Measurements from ENCODE around the gene SLC12A8. TPM values are rescaled to one million over a fixed set of nuclear protein-coding genes. Genes with fewer than 3 reads are reported as not detected.

SLC12A8 gene
- total and polyA plus RNA-seq, 2 of the 13 experiments (the other 11 are each of a cell fraction or from before 2014, with no cell fraction given), result 0.44 to 0.71 TPM

GRCh38 chr3:125042725-125043406 is 169.7 kb downstream of the SLC12A8 start:
- DNase-seq (ENCODE audit: low spot score) (no peak), ATAC-seq (no peak), FAIRE-seq (no peak)
- H3K36me3 ChIP-seq (replicated peaks in 1 of 2; ENCODE audit: control insufficient read depth in 1 of 2, insufficient read depth in 2 of 2, low read length in 2 of 2), result peaks cover 14 to 22% of the 10 kb centered on the region in 2 experiments; a peak in 4 of 5 replicates
- intact Hi-C loops (cut with micrococcal nuclease; ENCODE audit: unreplicated experiment), result no loop called here
- BruUV-seq (replicated peaks), result no TSS peak
- ChIA-PET POLR2A (no interaction called here), CTCF (ENCODE audit: low intra/inter-chr PET ratio, low total read pairs) (no interaction called here)
- H4K20me1 ChIP-seq (ENCODE audit: insufficient read depth, low read length), result peaks cover 10% of the 10 kb centered on the region; the same call in 1 of the 2 replicates
- in situ Hi-C loops (cut with HindIII; ENCODE audit: extremely low pct_ligation_motif_present, low pct_unique_long_range_greater_than_20kb), result no loop called here
- H3K4me1 ChIP-seq (ENCODE audit: insufficient read depth, low read length), result peaks cover 23% of the 10 kb centered on the region
- 93% methylated on average over 15 of the region's 17 CpGs for WGBS (ENCODE audit: low lambda C conversion rate)
- H3K9me3 ChIP-seq (ENCODE audit: low read length), result no peaks in the 10 kb centered on the region
- no peak overlapping the region for H3K9ac ChIP-seq (ENCODE audit: insufficient read depth, low read depth, low read length)
- H3K79me2 ChIP-seq (ENCODE audit: insufficient read depth, low read length), result peaks cover 26% of the 10 kb centered on the region
- no peak overlapping the region for H3K4me2 ChIP-seq (ENCODE audit: low read depth, low read length)
- no peak overlapping the region for H3K27ac ChIP-seq (ENCODE audit: extremely low read length, insufficient read depth, low read length)
- no peaks in the 10 kb centered on the region for H3K27me3 ChIP-seq (ENCODE audit: control insufficient read depth in 1 of 2, insufficient read depth in 2 of 2, low read length in 2 of 2)
- no peak overlapping the region for H2AFZ ChIP-seq (ENCODE audit: low read length)
- H3K4me3 ChIP-seq (replicated peaks in 1 of 3; ENCODE audit: insufficient read depth in 1 of 3, low read depth in 2 of 3, low read length in 3 of 3), result no peak overlapping the region
- TF ChIP-seq ZBTB8A (CRISPR knock-in tag; IDR thresholded peaks at IDR 0.05; ENCODE audit: borderline replicate concordance, low read depth) (no peak), SP140L (CRISPR knock-in tag; IDR thresholded peaks at IDR 0.05; ENCODE audit: borderline replicate concordance) (no peak), BHLHE40 (IDR thresholded peaks at IDR 0.05; ENCODE audit: low read length) (no peak), MYPOP (CRISPR knock-in tag; IDR thresholded peaks at IDR 0.05) (no peak), MTF2 (CRISPR knock-in tag; IDR thresholded peaks at IDR 0.05; ENCODE audit: borderline replicate concordance) (no peak), TBP (CRISPR knock-in tag; IDR thresholded peaks at IDR 0.05) (no peak), RBFOX2 (IDR thresholded peaks at IDR 0.05; ENCODE audit: low read depth, low read length) (no peak), ZNF318 (CRISPR knock-in tag; IDR thresholded peaks at IDR 0.05) (no peak), ZNF362 (CRISPR knock-in tag; IDR thresholded peaks at IDR 0.05; ENCODE audit: borderline replicate concordance) (no peak), RORA (CRISPR knock-in tag; IDR thresholded peaks at IDR 0.05) (no peak), ZNF615 (CRISPR knock-in tag; IDR thresholded peaks at IDR 0.05; ENCODE audit: borderline replicate concordance) (no peak), THRA (CRISPR knock-in tag; IDR thresholded peaks at IDR 0.05; ENCODE audit: borderline replicate concordance) (no peak)

Data from HepG2 (cell line).